Heart left ventricle (tissue), 16 donors: ENCODE data around the gene TECR. TPM values are rescaled to one million over a fixed set of nuclear protein-coding genes. Genes with fewer than 3 reads are reported as not detected.

Experiments used
- ATAC-seq, 4 donors: fragments of 200-7000 bp; cut with Tn5 transposase; one replicate each; pipeline ENCODE4 v1.9.1; 2020 to 2022; ENCODE audit warnings: moderate library complexity in 4 of 4, mild to moderate bottlenecking in 3 of 4, moderate number of reproducible peaks in 1 of 4
- DNase-seq, 5 donors: peaks; one replicate each; pipeline ENCODE4 v3.0.0-alpha.2; 2020
- H3K27ac ChIP-seq, 12 donors: fragments of 200-600 bp; sonication (generic) in 4 of 12; one replicate each; pipeline versions ENCODE4 v1.5.0 to v1.8.0; 2016 to 2022; ENCODE audit warnings: mild to moderate bottlenecking in 2 of 12
- H3K27me3 ChIP-seq, 9 donors: fragments of 200-600 bp; sonication (generic) in 2 of 9; one replicate each; pipeline versions ENCODE4 v1.5.1 to v1.8.0; 2016 to 2022; ENCODE audit warnings: mild to moderate bottlenecking in 3 of 9
- H3K36me3 ChIP-seq, 9 donors: fragments of 200-600 bp; sonication (generic) in 2 of 9; one replicate each; pipeline versions ENCODE4 v1.5.0 to v1.8.0; 2018 to 2022; ENCODE audit warnings: mild to moderate bottlenecking in 2 of 9
- H3K4me1 ChIP-seq, 12 donors: fragments of 200-600 bp; sonication (generic) in 4 of 12; one replicate each; pipeline versions ENCODE4 v1.5.0 to v1.8.0; 2016 to 2022; ENCODE audit warnings: mild to moderate bottlenecking in 3 of 12
- H3K4me3 ChIP-seq, 12 donors: fragments of 200-600 bp; sonication (generic) in 4 of 12; one replicate each; pipeline versions ENCODE4 v1.5.0 to v1.8.0; 2017 to 2022; ENCODE audit warnings: mild to moderate bottlenecking in 9 of 12, moderate library complexity in 4 of 12
- H3K9me3 ChIP-seq, 12 donors: fragments of 200-600 bp; sonication (generic) in 4 of 12; one replicate each; pipeline versions ENCODE4 v1.5.0 to v1.8.0; 2016 to 2022; ENCODE audit warnings: mild to moderate bottlenecking in 1 of 12
- CTCF ChIP-seq, 12 donors: fragments of 200-600 bp; sonication (generic) in 4 of 12; IDR thresholded peaks; one replicate each; pipeline versions ENCODE4 v1.5.0 to v1.8.0; 2018 to 2022; ENCODE audit warnings: antibody characterized with exemption in 12 of 12, mild to moderate bottlenecking in 5 of 12
- POLR2A ChIP-seq, 2 donors: fragments of 450-650 bp; IDR thresholded peaks; one replicate each; pipeline ENCODE4 v1.6.1; 2017; ENCODE audit warnings: antibody characterized with exemption in 2 of 2, mild to moderate bottlenecking in 2 of 2, moderate library complexity in 2 of 2
- WGBS, 4 donors: extraction: QIAGEN DNeasy Blood & Tissue Kit in 2 of 4; methylation state at CpG; one replicate each; pipeline versions ENCODE4 v1.1.5 to v1.1.7; 2013 to 2018; 5-methylcytosine and 5-hydroxymethylcytosine counted together
- intact Hi-C, 10 donors: fragments of 100-400 bp; cut with DNase I; formaldehyde crosslinking; loops; one replicate each; pipeline versions ENCODE4 v1.11.1 to v1.14.2; 2022
- polyA plus RNA-seq, 2 donors: library from polyadenylated mRNA; stranded (reverse); fragments of 200-250 nt; gene quantifications; one replicate each; pipeline ENCODE4 v1.2.3, GENCODE V29; 2013
- total RNA-seq, 9 donors: library from RNA; depleted of rRNA in 2 of 9; stranded (reverse); fragments of >200 nt in 2 of 9; fragmentation: NEBNext Ultra II Directional in 3 of 9; extraction: Animal tissue kit (Norgen Biotek cat#: 25700) in 3 of 9; gene quantifications; one replicate each; pipeline versions ENCODE4 v1.1.0 to v1.2.4, GENCODE V29; 2016 to 2023
- donor health status: ischemic (EF 13 %, LVEDD 7.1; RV severe dilation, severe dysfunction).
- donor health status: healthy with polysubstance abuse.
- donor health status: DM: no; HTN: yes; CAD: no.
- donor health status: DM: no; HTN: no; CAD: no.
- donor health status: ischemic (EF 25% LVEDD 6.9; RV normal size, moderate dysfunction).
- donor health status: ischemic (EF 25% LVEDD 5.7; RV mildly dilated, moderate dysfunction).
- donor health status: healthy.
- donor health status: DM: yes; HTN: yes; CAD: no.
- donor health status: ischemic (EF 35%, LVEDD 5.7; RV mildly dilated, moderate dysfunction).
- donor health status: nonischemic (EF 11% LVEDD 7.7; RV severe dilation, severe dysfunction).
- donor health status: DM: yes; HTN: yes; CAD: no.
- donor health status: PGD.
- donor health status: ischemic (EF 29% LVEDD 5.4; RV normal size, mild dysfunction).
- donor health status: nonischemic (EF 23%, LVEDD 6.1; RV moderate dilation, normal function).

Gene TECR
- total and polyA plus RNA-seq, 11 donors = 48.1 to 102 (median 71.7) TPM

- Histone ChIP-seq H3K36me3 (peaks cover 0 to 30% (median 24%) of the 10 kb centered on the region in 9 donors), H3K4me1 (peaks cover 5 to 33% (median 22%) of the 10 kb centered on the region in 12 donors), H3K27ac (peak overlapping the region in 1 of 12 donors; percentile 12), H3K4me3 (peak overlapping the region in 6 of 12 donors; percentile 80 to 92 (median 92)), H3K27me3 (no peaks in the 10 kb centered on the region), H3K9me3 (no peaks in the 10 kb centered on the region)
- WGBS, 4 donors = 87 to 93% (median 91%) methylated on average over 4 of the region's 4 CpGs
- intact Hi-C loops = loop anchor here in 1 of 10 donors (10.0 kb wide), 1 partner anchor 360 kb away; the partner anchor contains the start of gene ASF1B
- no peak for ATAC-seq
- DNase-seq = no peak
- TF ChIP-seq CTCF (IDR thresholded peaks at IDR 0.05) (no peak), POLR2A (IDR thresholded peaks at IDR 0.05) (no peak)
These were observed 35.0 kb upstream of the TECR start for GRCh38 chr19:14494411-14494810.

- no peaks in the 10 kb centered on the region for H3K9me3 ChIP-seq
- no peaks in the 10 kb centered on the region for H3K27me3 ChIP-seq
- DNase-seq (no peak), ATAC-seq (no peak)
- H3K36me3 ChIP-seq = peaks cover 0 to 25% (median 18%) of the 10 kb centered on the region in 9 donors
- peaks cover 5 to 33% (median 22%) of the 10 kb centered on the region in 12 donors for H3K4me1 ChIP-seq
- intact Hi-C loops = loop anchor here in 1 of 10 donors (10.0 kb wide), 1 partner anchor 360 kb away; the partner anchor contains the start of gene ASF1B
- WGBS, 4 donors = 22 to 33% (median 31%) methylated on average over 13 to 14 of the region's 14 CpGs
- TF ChIP-seq POLR2A (IDR thresholded peaks at IDR 0.05) = no peak
- no peak for TF ChIP-seq CTCF (IDR thresholded peaks at IDR 0.05)
- H3K4me3 ChIP-seq = peak overlapping the region; percentile 64 to 96 (median 91)
- H3K27ac ChIP-seq = peak overlapping the region in 10 of 12 donors; percentile 24 to 88 (median 76)
These were observed 34.3 kb upstream of the TECR start for GRCh38 chr19:14494910-14495671.

- Histone ChIP-seq H3K9me3 (no peaks in the 10 kb centered on the region), H3K27ac (peak overlapping the region in 11 of 12 donors; percentile 24 to 88 (median 75)), H3K36me3 (peaks cover 0 to 20% (median 14%) of the 10 kb centered on the region in 9 donors), H3K4me3 (peak overlapping the region; percentile 64 to 96 (median 91)), H3K27me3 (no peaks in the 10 kb centered on the region), H3K4me1 (peaks cover 5 to 33% (median 22%) of the 10 kb centered on the region in 12 donors)
- TF ChIP-seq POLR2A (IDR thresholded peaks at IDR 0.05) (no peak), CTCF (IDR thresholded peaks at IDR 0.05) (no peak)
- intact Hi-C loops = loop anchor here in 2 of 10 donors (2.0 to 10.0 kb wide), 2 partner anchors 21 to 361 kb away; partner anchors contain the start of gene ASF1B (in 1 of the 2)
- WGBS, 4 donors = 0 to 3% (median 0%) methylated on average over 7 to 28 of the region's 28 CpGs
- no peak for DNase-seq
- peak in 2 of 4 donors; percentile 1 to 2 for ATAC-seq
These were observed 33.7 kb upstream of the TECR start for GRCh38 chr19:14495672-14496028.
